Vagina (tissue), 2 donors: ENCODE measurements around the gene RPL3. TPM values are rescaled to one million over a fixed set of nuclear protein-coding genes. Genes with fewer than 3 reads are reported as not detected.

Source experiments
- DNase-seq, 2 donors: peaks; one replicate each; pipeline ENCODE4 v3.0.0-alpha.2; 2017; ENCODE audit errors: extremely low spot score in 2 of 2
- H3K27ac ChIP-seq: fragments of 200-600 bp; sonication (generic); one replicate; pipeline ENCODE4 v1.5.1; 2019
- H3K27me3 ChIP-seq: fragments of 200-600 bp; sonication (generic); one replicate; pipeline ENCODE4 v1.5.1; 2019
- H3K36me3 ChIP-seq, 2 donors: fragments of 200-600 bp; sonication (generic); one replicate each; pipeline ENCODE4 v1.5.1; 2017 to 2019
- H3K4me1 ChIP-seq: fragments of 200-600 bp; sonication (generic); one replicate; pipeline ENCODE4 v1.5.1; 2019
- H3K4me3 ChIP-seq, 2 donors: fragments of 200-600 bp; sonication (generic); 1 replicate in 1 of 2; 2 replicates in 1 of 2; pipeline ENCODE4 v1.5.1; 2016 to 2019
- H3K9me3 ChIP-seq: fragments of 200-600 bp; sonication (generic); one replicate; pipeline ENCODE4 v1.5.1; 2019
- POLR2A ChIP-seq, 2 donors: fragments of 450-650 bp; IDR thresholded peaks; one replicate each; pipeline ENCODE4 v1.6.1; 2017; ENCODE audit warnings: antibody characterized with exemption in 2 of 2, mild to moderate bottlenecking in 2 of 2, moderate library complexity in 2 of 2
- POLR2AphosphoS5 ChIP-seq, 2 donors: sonication (generic); formaldehyde crosslinking; IDR thresholded peaks; one replicate each; pipeline ENCODE4 v1.9.0; 2017; ENCODE audit warnings: antibody characterized with exemption in 2 of 2, mild to moderate bottlenecking in 2 of 2, low read depth in 1 of 2; ENCODE audit not compliant: insufficient read depth in 1 of 2
- intact Hi-C: fragments of 100-400 bp; cut with DNase I; formaldehyde crosslinking; loops from one replicate; pipeline ENCODE4 v1.15.1; 2023
- total RNA-seq: library from RNA; depleted of rRNA; stranded (reverse); fragments of >200 nt; gene quantifications from one replicate; pipeline ENCODE4 v1.2.3, GENCODE V29; 2016
- TF ChIP-seq, protein P1 (sequence below), 3 experiments: fragments of 450-650 bp in 2 of 3; fragments of 200-600 bp in 1 of 3; sonication (generic) in 1 of 3; IDR thresholded peaks; one replicate each; pipeline ENCODE4 v1.5.1; 2017 to 2019; ENCODE audit warnings: antibody characterized with exemption in 3 of 3, mild to moderate bottlenecking in 2 of 3, moderate library complexity in 2 of 3

The RPL3 gene
- total RNA-seq, 1 donor from 2014 or later: 2,613 TPM

- H3K27ac ChIP-seq: no peak overlapping the region
Measured at GRCh38 chr22:39268645-39269044, 50.8 kb downstream of the RPL3 start.

GRCh38 chr22:39267974-39268373 lies 51.4 kb downstream of the RPL3 start:
- intact Hi-C loops: no loop called here
- no peak overlapping the region for H3K4me3 ChIP-seq
- no peak overlapping the region for H3K27ac ChIP-seq
- no peaks in the 10 kb centered on the region for H3K4me1 ChIP-seq
- TF ChIP-seq POLR2A (IDR thresholded peaks at IDR 0.05): no peak
- TF ChIP-seq, protein P1, sequence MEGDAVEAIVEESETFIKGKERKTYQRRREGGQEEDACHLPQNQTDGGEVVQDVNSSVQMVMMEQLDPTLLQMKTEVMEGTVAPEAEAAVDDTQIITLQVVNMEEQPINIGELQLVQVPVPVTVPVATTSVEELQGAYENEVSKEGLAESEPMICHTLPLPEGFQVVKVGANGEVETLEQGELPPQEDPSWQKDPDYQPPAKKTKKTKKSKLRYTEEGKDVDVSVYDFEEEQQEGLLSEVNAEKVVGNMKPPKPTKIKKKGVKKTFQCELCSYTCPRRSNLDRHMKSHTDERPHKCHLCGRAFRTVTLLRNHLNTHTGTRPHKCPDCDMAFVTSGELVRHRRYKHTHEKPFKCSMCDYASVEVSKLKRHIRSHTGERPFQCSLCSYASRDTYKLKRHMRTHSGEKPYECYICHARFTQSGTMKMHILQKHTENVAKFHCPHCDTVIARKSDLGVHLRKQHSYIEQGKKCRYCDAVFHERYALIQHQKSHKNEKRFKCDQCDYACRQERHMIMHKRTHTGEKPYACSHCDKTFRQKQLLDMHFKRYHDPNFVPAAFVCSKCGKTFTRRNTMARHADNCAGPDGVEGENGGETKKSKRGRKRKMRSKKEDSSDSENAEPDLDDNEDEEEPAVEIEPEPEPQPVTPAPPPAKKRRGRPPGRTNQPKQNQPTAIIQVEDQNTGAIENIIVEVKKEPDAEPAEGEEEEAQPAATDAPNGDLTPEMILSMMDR (IDR thresholded peaks at IDR 0.05): no peak
- no peak for TF ChIP-seq POLR2AphosphoS5 (IDR thresholded peaks at IDR 0.05; ENCODE audit: insufficient read depth in 1 of 2, low read depth in 1 of 2)
- DNase-seq: no peak
- no peaks in the 10 kb centered on the region for H3K27me3 ChIP-seq
- no peaks in the 10 kb centered on the region for H3K9me3 ChIP-seq
- no peaks in the 10 kb centered on the region for H3K36me3 ChIP-seq

More at GRCh38 chr22:39268645-39269044, 50.8 kb downstream of the RPL3 start:
- H3K4me1 ChIP-seq: no peaks in the 10 kb centered on the region
- no peaks in the 10 kb centered on the region for H3K9me3 ChIP-seq
- intact Hi-C loops: no loop called here
- TF ChIP-seq, protein P1 (IDR thresholded peaks at IDR 0.05): no peak
- TF ChIP-seq POLR2AphosphoS5 (IDR thresholded peaks at IDR 0.05; ENCODE audit: insufficient read depth in 1 of 2, low read depth in 1 of 2) (no peak), POLR2A (IDR thresholded peaks at IDR 0.05) (no peak)
- H3K36me3 ChIP-seq: no peaks in the 10 kb centered on the region
- H3K27me3 ChIP-seq: no peaks in the 10 kb centered on the region
- no peak for DNase-seq
- no peak overlapping the region for H3K4me3 ChIP-seq

DNA sequence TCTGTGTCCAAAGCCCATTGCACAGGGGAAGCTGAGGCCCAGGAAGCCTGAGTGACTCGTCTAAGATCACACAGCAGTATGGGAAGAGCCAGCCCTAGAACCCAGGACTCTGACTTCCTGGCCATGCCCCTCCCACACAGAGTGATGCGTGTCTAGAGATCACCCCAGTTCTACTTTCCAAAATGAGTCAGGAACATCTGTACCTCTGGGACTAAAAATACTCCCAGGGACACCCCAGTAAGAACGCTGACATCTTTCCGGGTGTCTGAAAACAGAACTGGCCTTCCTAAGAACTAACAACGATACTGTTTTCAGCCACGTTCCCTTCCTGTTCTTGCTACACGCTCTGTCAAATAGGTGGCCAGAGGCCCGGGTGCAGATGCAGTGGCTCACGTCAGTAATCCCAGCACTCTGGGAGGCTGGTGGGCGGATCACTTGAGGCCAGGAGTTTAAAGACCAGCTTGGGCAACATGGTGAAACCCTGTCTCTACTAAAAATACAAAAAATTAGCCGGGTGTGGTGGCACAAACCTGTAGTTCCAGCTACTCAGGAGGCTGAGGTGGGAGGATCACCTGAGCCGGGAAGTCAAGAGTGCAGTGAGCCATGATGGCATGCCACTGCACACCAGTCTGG lies 52.9 kb downstream of the RPL3 start:
- DNase-seq: no peak
- Histone ChIP-seq H3K9me3 (no peaks in the 10 kb centered on the region), H3K36me3 (no peaks in the 10 kb centered on the region), H3K27ac (no peak overlapping the region), H3K4me1 (no peaks in the 10 kb centered on the region), H3K27me3 (no peaks in the 10 kb centered on the region), H3K4me3 (no peak overlapping the region)
- no peak for TF ChIP-seq POLR2AphosphoS5 (IDR thresholded peaks at IDR 0.05; ENCODE audit: insufficient read depth in 1 of 2, low read depth in 1 of 2)
- no peak for TF ChIP-seq POLR2A (IDR thresholded peaks at IDR 0.05)
- TF ChIP-seq, protein P1 (IDR thresholded peaks at IDR 0.05): no peak
- intact Hi-C loops: no loop called here

DNA sequence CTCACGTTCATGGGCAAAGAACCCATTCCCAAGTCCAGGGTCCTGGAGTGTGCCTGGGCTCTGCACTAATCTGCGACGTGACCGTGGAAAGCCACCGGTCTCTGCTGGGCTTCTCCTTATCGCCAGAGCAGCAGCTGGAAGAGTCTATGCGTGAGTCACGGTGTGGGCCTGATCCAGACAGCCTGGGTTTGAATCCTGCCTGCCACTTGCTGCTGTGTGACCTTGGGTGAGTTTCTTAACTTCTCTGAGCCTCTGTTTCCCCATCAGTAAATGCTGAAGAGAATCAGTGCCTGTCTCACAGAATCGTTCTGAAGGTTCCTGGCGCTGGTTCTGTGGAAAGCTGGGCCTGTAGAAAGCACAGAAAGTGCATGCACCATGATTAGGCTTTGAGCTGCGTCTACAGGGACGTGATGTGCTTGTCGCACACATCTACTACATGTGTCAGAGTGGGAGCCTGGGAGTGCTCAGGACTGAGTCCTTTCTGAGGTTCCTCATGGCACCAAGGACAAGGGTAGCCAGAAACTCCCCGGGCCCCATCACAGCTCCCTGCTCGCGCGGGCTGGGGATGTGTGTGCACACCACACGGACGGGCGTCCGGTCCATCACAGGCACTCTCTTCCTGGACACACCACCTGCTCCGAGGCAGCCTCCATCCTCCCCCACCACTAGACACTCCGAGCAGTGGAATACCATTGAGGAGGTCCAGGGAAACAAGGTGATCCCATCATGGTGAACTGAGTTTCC lies 54.1 kb downstream of the RPL3 start:
- no peaks in the 10 kb centered on the region for H3K9me3 ChIP-seq
- H3K27me3 ChIP-seq: no peaks in the 10 kb centered on the region
- no peaks in the 10 kb centered on the region for H3K4me1 ChIP-seq
- intact Hi-C loops: no loop called here
- no peak for DNase-seq
- no peak for TF ChIP-seq POLR2A (IDR thresholded peaks at IDR 0.05)
- TF ChIP-seq, protein P1 (IDR thresholded peaks at IDR 0.05): no peak
- no peak for TF ChIP-seq POLR2AphosphoS5 (IDR thresholded peaks at IDR 0.05; ENCODE audit: insufficient read depth in 1 of 2, low read depth in 1 of 2)
- H3K27ac ChIP-seq: no peak overlapping the region
- H3K4me3 ChIP-seq: no peak overlapping the region
- no peaks in the 10 kb centered on the region for H3K36me3 ChIP-seq
